ENCODE results near the gene ABHD12B.

- no peak for TF ChIP-seq CTCF (IDR thresholded peaks at IDR 0.05)
- TF ChIP-seq POLR2A (IDR thresholded peaks at IDR 0.05) = no peak
Observed at GRCh38 chr14:50947446-50947845, 75.6 kb downstream of the ABHD12B start.

All from lower leg skin (tissue), 3 donors.